Stimulated activated CD8-positive, alpha-beta memory T cell treated with anti-CD3 and anti-CD28 coated beads, Interleukin-7, amount 100 ng/mL, for 4 hours (primary cell): ENCODE data around the gene HIVEP3.

Source experiments
- DNase-seq, 2 donors: peaks; one replicate each; pipeline ENCODE4 v3.0.0-alpha.2; 2020; ENCODE audit warnings: low read depth in 2 of 2

HIVEP3 gene

GRCh38 chr1:41789661-41790330 lies 128.9 kb downstream of the HIVEP3 start:
- no peak for DNase-seq

- DNase-seq, result no peak
These were observed 130.3 kb downstream of the HIVEP3 start for GRCh38 chr1:41788427-41788826.

- no peak for DNase-seq
These were observed 134.0 kb downstream of the HIVEP3 start for GRCh38 chr1:41784531-41785274.

DNA sequence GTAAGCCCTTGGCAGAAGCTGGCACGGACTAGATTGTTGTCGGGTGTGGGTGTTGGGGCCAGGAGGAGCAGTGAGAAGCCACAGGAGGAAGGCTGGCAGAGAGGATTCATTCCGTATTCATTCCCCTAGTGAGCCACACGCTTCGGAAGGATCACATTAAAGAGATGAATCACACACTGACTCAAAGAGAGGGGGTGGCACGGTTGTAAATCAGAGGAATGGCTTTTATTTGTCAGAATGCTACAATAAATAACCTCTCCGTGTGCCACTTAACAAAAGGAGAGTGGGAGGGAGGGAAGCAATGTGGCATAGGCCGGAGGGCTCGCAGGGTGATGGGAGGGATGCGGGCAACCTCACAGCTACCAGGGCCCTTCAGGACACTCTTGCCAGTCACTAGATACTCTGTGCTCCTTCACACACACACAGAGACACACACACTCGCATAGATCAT lies 135.5 kb downstream of the HIVEP3 start:
- no peak for DNase-seq

- no peak for DNase-seq
These were observed 137.8 kb downstream of the HIVEP3 start for GRCh38 chr1:41780916-41781315.

- DNase-seq, result no peak
These were observed 138.4 kb downstream of the HIVEP3 start for GRCh38 chr1:41780322-41780721.

DNA sequence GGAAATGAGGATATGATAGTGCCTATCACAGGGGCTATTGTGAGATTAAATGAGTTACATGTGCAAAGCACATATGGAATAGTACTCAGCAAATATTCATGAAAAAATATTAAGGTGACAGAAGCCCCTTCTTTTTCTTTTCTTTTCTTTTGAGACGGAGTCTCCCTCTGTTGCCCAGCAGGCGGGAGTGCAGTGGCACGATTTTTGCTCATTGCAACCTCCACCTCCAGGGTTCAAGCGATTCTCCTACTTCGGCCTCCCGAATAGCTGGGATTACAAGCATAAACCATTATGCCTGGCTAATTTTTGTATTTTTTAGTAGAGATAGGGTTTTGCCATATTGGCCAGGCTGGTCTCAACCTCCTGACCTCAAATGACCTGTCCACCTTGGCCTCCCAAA lies 139.4 kb downstream of the HIVEP3 start:
- no peak for DNase-seq

GRCh38 chr1:41777695-41778094 lies 141.0 kb downstream of the HIVEP3 start:
- DNase-seq, result no peak

GRCh38 chr1:41776891-41777441 lies 141.8 kb downstream of the HIVEP3 start:
- no peak for DNase-seq

GRCh38 chr1:41775956-41776585 lies 142.7 kb downstream of the HIVEP3 start:
- no peak for DNase-seq

DNA sequence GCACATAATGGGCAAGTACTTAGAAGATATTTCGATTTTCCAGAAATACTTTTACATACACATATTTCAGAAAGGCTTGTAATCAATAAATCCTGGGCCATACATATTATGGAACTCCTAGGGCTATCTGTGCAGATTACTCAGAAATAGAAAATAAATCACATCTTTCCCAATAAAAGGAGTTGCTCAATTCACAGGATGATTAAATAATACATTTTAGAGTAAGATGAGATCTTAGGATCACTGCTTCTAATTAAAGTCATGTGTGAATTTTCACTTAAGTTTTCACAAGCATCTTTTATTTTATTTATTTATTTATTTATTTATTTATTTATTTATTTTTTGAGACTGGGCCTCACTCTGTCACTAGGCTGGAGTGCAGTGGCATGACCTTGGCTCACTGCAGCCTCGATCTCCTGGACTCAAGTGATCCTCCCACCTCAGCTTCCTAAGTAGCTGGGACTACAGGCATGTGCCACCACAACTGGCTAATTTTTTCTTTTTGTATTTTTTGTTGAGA lies 144.2 kb downstream of the HIVEP3 start:
- DNase-seq, result no peak

- no peak for DNase-seq
These were observed 144.9 kb downstream of the HIVEP3 start for GRCh38 chr1:41773842-41774241.

DNA sequence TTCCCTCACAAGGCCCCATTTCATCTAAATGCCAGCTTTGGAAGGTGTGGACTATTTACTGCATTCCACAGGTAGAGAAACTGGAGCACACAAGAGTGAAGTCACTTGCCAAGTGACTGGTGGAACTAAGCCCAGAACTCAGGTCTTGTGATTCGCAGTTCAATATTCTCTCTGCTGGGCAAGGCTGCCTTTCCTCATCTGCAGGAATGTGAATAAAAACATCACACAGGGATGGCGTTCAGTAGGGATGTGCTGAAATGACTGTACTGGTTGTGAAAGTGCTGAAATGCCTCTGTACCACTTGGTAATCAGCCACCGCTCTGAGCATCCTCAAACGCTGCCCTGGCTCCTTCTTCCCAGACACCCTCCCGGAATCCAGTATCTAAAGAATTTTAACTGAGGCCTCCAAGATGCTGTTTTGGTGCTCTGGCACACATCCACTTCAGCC lies 145.6 kb downstream of the HIVEP3 start:
- no peak for DNase-seq

DNA sequence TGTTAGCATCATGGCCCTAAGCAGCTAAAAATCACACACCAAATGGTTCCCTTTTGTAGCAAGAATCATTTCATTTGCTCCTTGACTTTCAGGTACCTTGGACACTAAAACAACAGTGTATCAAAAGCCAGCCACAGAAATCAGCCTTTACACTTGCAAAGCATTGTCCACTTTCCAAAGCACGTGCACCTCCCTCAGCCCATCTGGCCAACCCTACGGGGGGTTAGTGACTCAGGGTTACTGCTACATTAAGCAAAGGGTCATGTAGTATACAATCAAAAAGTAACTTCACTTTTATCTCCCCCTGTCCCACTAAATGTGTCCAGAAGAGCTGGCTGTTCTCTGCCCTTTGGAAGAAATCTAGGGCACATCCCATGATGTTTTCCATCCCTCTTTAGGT lies 149.7 kb downstream of the HIVEP3 start:
- DNase-seq, result no peak

DNA sequence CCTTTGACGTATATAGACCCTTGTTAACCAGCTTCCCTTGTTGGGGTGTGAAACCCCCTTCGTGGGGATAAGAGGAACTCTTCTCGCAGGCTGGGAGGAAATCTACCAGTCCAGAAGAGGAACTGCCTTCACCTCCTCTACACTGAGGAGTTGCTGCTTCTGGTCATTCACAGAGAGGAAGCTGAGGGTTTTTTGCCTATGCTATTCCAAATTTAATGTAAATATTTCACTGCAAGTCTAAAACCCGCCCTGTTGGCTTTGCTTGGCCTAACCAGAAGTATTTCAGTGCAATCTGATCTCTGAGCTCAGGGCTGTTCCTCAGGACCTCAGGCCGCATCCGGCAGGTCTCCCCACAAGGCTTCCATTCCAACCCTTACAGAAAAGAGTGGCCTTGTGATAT lies 150.1 kb downstream of the HIVEP3 start:
- no peak for DNase-seq

GRCh38 chr1:41767534-41768525 lies 150.9 kb downstream of the HIVEP3 start:
- DNase-seq, result no peak

DNA sequence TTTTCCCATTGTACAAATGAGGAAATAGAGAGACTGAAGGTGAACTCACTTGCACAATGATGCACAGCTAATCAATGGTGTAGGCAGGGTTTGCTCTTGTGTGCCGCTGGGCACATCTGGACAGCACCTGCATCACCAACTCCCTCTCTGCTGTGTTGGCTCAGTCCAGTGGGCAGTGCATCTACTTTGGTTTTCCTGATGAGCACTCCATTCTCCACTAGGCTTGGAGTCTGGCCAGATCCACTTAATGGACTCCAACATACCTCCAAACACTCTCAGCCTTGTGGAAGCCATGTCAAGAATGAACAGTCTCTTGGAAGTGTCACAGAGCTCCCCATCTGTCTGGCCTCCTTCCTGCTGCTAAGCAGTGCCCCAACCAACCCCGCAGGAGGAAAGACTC lies 152.2 kb downstream of the HIVEP3 start:
- no peak for DNase-seq

DNA sequence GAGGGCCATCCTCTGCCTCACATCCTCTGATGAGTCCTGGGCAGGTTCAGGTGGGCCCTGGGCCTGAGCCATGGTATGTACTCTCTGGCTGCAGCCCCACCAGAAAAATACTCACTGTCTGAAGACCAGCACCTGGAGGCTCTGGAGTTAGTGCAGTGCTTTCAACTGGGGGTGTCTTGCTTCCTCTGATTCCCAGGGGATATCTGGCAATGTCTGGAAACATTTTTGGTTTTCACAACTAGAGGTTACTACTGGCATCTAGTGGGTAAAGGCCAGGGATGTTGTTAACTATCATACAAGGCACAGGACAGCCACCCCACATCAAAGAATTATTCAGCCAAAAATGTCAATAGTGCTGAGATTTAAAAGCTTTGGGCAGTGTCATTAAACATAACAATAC lies 152.7 kb downstream of the HIVEP3 start:
- DNase-seq, result no peak

DNA sequence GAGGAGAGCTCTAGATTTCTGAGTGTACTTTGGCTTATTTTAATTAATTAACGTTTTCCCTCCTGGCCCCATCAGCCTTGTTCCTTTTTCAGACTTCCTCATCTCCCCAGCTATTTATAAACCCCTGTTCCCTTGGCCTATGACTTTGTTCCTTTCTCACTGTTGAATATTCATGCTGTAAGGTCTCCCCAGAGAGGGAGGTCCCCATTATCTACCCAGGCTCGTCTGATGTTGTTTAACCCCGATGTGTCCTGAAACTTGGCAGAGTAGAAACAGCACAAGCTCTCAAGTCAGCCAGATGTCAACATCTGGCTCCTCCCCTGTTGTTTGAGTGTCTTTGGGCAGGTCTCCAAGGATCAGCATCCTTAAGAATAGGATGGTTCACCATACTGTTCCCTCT lies 153.6 kb downstream of the HIVEP3 start:
- no peak for DNase-seq

DNA sequence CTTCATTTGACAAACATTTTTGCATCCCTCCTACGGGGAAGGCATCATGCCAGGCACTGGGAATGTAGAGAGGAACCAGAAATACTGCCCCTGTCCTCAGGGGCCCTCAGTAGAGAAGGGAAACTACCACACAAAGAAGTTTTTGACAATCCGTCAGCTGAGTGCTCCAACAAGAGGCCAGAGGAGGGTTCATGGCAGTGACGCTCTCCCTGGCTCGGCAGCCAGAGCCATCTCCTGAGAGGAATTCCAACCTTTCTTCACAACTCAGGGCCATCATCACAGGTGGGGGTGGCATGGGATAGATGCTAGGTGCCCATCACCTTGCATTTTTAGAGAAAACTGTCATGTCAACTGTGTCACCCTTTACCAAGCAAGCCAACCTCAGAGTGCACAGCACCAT lies 154.1 kb downstream of the HIVEP3 start:
- DNase-seq, result no peak

- no peak for DNase-seq
These were observed 155.9 kb downstream of the HIVEP3 start for GRCh38 chr1:41762777-41763176.
